MCF 10A (cell line): Measurements from ENCODE around the gene EPHB1. TPM values are rescaled to one million over a fixed set of nuclear protein-coding genes. Genes with fewer than 3 reads are reported as not detected.

Experiments used
- BruUV-seq: library from RNA; stranded (reverse); fragments of 400-500 nt; replicated peaks from 2 replicates; lab custom pipeline; 2021; lab: Mats Ljungman, UMichigan
- CTCF ChIA-PET: fragments of 300-600 bp; sonication (Branson Sonifier 250); formaldehyde crosslinking; extraction: SDS; loops from one replicate; lab custom pipeline; 2021; ENCODE audit warnings: antibody characterized with exemption, inconsistent platforms; lab: Yijun Ruan, JAX
- POLR2A ChIA-PET: fragments of 300-600, 350-650 bp; sonication (Branson Sonifier 250); formaldehyde crosslinking; extraction: SDS; loops from one replicate; lab custom pipeline; 2020; ENCODE audit warnings: antibody characterized with exemption, inconsistent platforms; lab: Yijun Ruan, JAX
- DNase-seq: peaks from one replicate; pipeline ENCODE4 v3.0.0-alpha.2; 2018; ENCODE audit not compliant: unreplicated experiment
- H3K27ac Mint-ChIP-seq: one replicate; pipeline ENCODE4 v1.8.0; 2022; ENCODE audit warnings: mild to moderate bottlenecking, low read depth, mixed read lengths; ENCODE audit not compliant: unreplicated experiment
- H3K27me3 Mint-ChIP-seq: one replicate; pipeline ENCODE4 v1.8.0; 2022; ENCODE audit warnings: mixed read lengths; ENCODE audit not compliant: insufficient read depth, unreplicated experiment
- H3K36me3 Mint-ChIP-seq: one replicate; pipeline ENCODE4 v1.8.0; 2022; ENCODE audit warnings: mild to moderate bottlenecking, moderate library complexity, mixed read lengths; ENCODE audit not compliant: insufficient read depth, unreplicated experiment
- H3K4me1 Mint-ChIP-seq: one replicate; pipeline ENCODE4 v1.8.0; 2022; ENCODE audit warnings: mixed read lengths; ENCODE audit not compliant: insufficient read depth, unreplicated experiment
- H3K4me3 Mint-ChIP-seq: one replicate; pipeline ENCODE4 v1.8.0; 2022; ENCODE audit warnings: mild to moderate bottlenecking, moderate library complexity, mixed read lengths; ENCODE audit not compliant: unreplicated experiment
- H3K9me3 Mint-ChIP-seq: one replicate; pipeline ENCODE4 v1.8.0; 2022; ENCODE audit warnings: mixed read lengths; ENCODE audit not compliant: unreplicated experiment
- intact Hi-C: fragments of 100-400 bp; cut with micrococcal nuclease; formaldehyde crosslinking; loops from 2 replicates; pipeline ENCODE4 v1.14.1; 2022
- total RNA-seq: library from RNA; stranded (reverse); gene quantifications from 2 replicates; pipeline ENCODE4 v1.2.3, GENCODE V29; 2022
- TF ChIP-seq, protein P1 (sequence below): fragments of 200-600 bp; IDR thresholded peaks from one replicate; pipeline ENCODE4 v1.8.0; 2022; ENCODE audit warnings: antibody characterized with exemption, mild to moderate bottlenecking; ENCODE audit not compliant: unreplicated experiment

The EPHB1 gene
- total RNA-seq, 1 experiment from 2014 or later = not detected

DNA sequence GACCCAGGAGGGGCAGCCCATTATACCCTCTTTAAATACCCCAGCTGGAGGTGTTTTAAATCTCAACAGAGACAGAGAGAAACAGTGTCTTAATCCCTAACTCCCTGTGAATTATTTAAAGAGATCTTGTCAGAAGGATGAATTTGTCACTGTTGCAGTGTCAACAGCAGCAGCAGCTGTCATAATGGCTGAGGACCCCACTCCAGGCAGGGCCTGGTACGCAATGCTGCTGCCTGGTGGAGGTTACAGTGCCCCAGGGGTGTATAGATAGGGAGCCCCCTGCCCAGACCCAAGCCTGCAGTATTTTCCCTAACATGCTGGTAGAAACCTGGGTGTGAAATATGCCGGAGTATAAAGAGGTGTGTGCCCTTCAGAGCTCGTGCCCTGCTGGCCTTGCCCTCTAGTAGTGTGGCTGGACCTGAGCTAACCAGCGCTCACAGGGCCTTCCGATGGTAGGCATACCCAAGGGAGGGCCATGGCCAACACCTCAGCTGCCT lies 143.0 kb downstream of the EPHB1 start:
- no peak for DNase-seq
- POLR2A ChIA-PET = interaction anchor here (1.0 kb wide), 1 partner anchor 11 kb away, joined by 3 read pairs; no protein-coding TSS in a partner anchor
- no peaks in the 10 kb centered on the region for H3K36me3 Mint-ChIP-seq
- TF ChIP-seq, protein P1, sequence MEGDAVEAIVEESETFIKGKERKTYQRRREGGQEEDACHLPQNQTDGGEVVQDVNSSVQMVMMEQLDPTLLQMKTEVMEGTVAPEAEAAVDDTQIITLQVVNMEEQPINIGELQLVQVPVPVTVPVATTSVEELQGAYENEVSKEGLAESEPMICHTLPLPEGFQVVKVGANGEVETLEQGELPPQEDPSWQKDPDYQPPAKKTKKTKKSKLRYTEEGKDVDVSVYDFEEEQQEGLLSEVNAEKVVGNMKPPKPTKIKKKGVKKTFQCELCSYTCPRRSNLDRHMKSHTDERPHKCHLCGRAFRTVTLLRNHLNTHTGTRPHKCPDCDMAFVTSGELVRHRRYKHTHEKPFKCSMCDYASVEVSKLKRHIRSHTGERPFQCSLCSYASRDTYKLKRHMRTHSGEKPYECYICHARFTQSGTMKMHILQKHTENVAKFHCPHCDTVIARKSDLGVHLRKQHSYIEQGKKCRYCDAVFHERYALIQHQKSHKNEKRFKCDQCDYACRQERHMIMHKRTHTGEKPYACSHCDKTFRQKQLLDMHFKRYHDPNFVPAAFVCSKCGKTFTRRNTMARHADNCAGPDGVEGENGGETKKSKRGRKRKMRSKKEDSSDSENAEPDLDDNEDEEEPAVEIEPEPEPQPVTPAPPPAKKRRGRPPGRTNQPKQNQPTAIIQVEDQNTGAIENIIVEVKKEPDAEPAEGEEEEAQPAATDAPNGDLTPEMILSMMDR = no peak
- H3K27me3 Mint-ChIP-seq = no peaks in the 10 kb centered on the region
- peaks cover 16% of the 10 kb centered on the region for H3K9me3 Mint-ChIP-seq
- H3K4me3 Mint-ChIP-seq = no peak overlapping the region
- no peak overlapping the region for H3K27ac Mint-ChIP-seq
- no peaks in the 10 kb centered on the region for H3K4me1 Mint-ChIP-seq
- intact Hi-C loops = no loop called here
- CTCF ChIA-PET = interaction anchor here (0.6 kb wide), 1 partner anchor 190 kb away, joined by 4 read pairs; no protein-coding TSS in a partner anchor
- BruUV-seq = no TSS peak

DNA sequence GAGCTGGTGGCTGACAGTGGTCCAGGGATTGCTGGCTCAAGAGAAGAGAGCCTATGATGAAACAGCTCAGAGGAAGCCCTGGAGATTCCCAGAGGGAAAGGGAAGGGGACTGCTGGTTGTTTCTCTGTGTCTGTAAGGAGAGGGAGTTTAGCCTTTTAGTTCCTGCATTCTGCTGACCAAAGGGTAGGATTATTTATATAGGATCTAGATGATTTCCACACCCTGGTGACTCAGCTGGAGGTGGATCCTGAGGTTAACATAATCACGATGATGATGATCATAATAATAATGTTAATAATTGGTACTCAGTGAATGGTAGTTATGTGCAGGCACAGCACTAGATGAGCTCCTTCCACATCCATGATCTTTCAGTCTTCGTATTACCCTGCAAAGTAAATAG lies 144.9 kb downstream of the EPHB1 start:
- CTCF ChIA-PET = interaction anchor here (1.0 kb wide), 1 partner anchor 339 kb away, joined by 3 read pairs; no protein-coding TSS in a partner anchor
- Mint-ChIP-seq H3K4me3 (no peak overlapping the region), H3K4me1 (no peaks in the 10 kb centered on the region), H3K27me3 (no peaks in the 10 kb centered on the region), H3K36me3 (no peaks in the 10 kb centered on the region), H3K27ac (no peak overlapping the region), H3K9me3 (peaks cover 23% of the 10 kb centered on the region)
- TF ChIP-seq, protein P1 = no peak
- POLR2A ChIA-PET = no interaction called here
- intact Hi-C loops = no loop called here
- no TSS peak for BruUV-seq
- peak; percentile 1 for DNase-seq

DNA sequence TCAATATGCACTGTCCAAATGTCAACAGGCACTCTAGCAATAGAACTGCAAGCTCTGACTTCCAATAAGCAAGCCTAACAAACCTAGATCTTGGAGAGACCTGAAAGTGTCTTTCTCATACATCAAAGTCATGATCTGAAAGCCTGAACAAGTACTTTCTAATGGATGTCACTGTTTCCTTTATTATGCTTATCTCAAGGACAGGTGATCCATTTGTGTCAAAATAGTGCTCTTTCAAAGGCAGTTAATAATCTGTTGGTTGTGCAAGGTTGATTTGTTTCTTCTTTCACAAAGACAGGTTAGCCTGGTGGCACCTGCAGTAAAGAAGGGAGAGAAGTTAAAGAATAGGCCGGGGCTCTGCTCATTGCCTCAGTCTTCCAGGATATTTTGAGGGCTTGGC lies 146.8 kb downstream of the EPHB1 start:
- no peak overlapping the region for H3K27ac Mint-ChIP-seq
- intact Hi-C loops = no loop called here
- no peak overlapping the region for H3K4me3 Mint-ChIP-seq
- no TSS peak for BruUV-seq
- no peaks in the 10 kb centered on the region for H3K36me3 Mint-ChIP-seq
- peaks cover 32% of the 10 kb centered on the region for H3K9me3 Mint-ChIP-seq
- no peaks in the 10 kb centered on the region for H3K27me3 Mint-ChIP-seq
- ChIA-PET CTCF (interaction anchor here (0.6 kb wide), 1 partner anchor 409 kb away, joined by 3 read pairs; no protein-coding TSS in a partner anchor), POLR2A (no interaction called here)
- DNase-seq = no peak
- H3K4me1 Mint-ChIP-seq = no peaks in the 10 kb centered on the region
- TF ChIP-seq, protein P1 = no peak

DNA sequence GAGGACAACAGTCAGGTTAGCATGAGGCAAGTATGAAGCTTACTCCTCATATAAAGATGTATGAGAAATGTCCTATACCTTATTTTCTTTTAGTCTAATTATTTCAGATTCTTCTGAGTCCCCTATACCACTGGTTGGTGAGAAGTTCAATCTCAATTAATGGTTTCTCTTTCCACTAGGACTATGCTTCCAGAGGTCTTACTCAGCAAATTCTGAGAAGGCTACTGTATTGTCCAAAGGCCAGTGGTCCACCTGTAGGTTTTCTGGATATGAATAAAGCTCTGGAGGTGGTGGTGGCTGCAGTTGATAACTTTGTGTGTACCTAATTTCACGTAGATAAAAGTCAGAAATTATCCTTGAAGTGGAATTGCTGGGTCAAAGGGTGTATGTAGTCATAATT lies 149.4 kb downstream of the EPHB1 start:
- no TSS peak for BruUV-seq
- Mint-ChIP-seq H3K9me3 (peaks cover 47% of the 10 kb centered on the region), H3K4me1 (no peaks in the 10 kb centered on the region), H3K36me3 (no peaks in the 10 kb centered on the region), H3K27ac (no peak overlapping the region), H3K4me3 (no peak overlapping the region), H3K27me3 (no peaks in the 10 kb centered on the region)
- intact Hi-C loops = no loop called here
- TF ChIP-seq, protein P1 = no peak
- no peak for DNase-seq
- ChIA-PET POLR2A (no interaction called here), CTCF (no interaction called here)
